ENCODE data around the gene PAPPA.

DNA sequence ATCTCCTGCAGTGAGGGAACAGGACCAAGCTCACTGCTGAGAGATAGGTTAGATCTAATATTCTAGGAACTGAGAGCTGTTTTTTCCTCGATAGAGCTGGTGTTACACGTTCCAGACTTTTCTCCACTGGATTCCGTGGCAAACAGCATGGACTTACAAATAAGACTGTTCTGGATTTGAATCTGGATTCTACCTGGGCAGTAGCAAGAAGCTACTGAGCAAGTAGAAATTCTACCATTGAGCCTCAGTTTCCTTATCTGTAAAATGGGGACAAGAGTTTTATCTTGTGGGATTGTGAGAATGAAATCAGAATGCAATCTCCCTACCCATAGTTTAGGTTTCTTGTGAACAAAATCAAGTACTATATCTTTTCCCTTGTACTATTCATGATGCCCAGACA, 294.8 kb downstream of the PAPPA start:
- no peak for TF ChIP-seq CTCF (IDR thresholded peaks at IDR 0.05)
- no peak for TF ChIP-seq POLR2AphosphoS5 (IDR thresholded peaks at IDR 0.05)

Measured in suprapubic skin (tissue), 3 donors.